Eye (tissue), 1 donor: ENCODE measurements around the gene HNRNPA3.
A peak's percentile ranks its signal among the peaks of the same experiment; 100 is the strongest.
"Not testable (repeated sequence)": the region's sequence is repeated elsewhere in the genome, so short reads cannot be mapped to it uniquely, and the experiment has no call there.

ENCODE experiments used
- DNase-seq: peaks from one replicate; pipeline ENCODE4 v3.0.0-alpha.2; 2015

HNRNPA3 gene

GRCh38 chr2:177188482-177189469 lies 23.8 kb upstream of the HNRNPA3 start:
- DNase-seq = no peak

GRCh38 chr2:177190941-177191340 lies 21.7 kb upstream of the HNRNPA3 start:
- no peak for DNase-seq

- no peak for DNase-seq
These were observed 19.8 kb upstream of the HNRNPA3 start for GRCh38 chr2:177192788-177193187.

- DNase-seq = peak; percentile 19
These were observed 19.4 kb upstream of the HNRNPA3 start for GRCh38 chr2:177193240-177193639.

GRCh38 chr2:177195194-177195593 lies 17.4 kb upstream of the HNRNPA3 start:
- DNase-seq = no peak

- not testable (repeated sequence) for DNase-seq
These were observed 12.2 kb upstream of the HNRNPA3 start for GRCh38 chr2:177200419-177200818.

- peak; percentile 26 for DNase-seq
These were observed 10.7 kb upstream of the HNRNPA3 start for GRCh38 chr2:177201919-177202346.

GRCh38 chr2:177204417-177204816 lies 8.2 kb upstream of the HNRNPA3 start:
- DNase-seq = peak; percentile 26

GRCh38 chr2:177207101-177207500 lies 5.5 kb upstream of the HNRNPA3 start:
- no peak for DNase-seq

- no peak for DNase-seq
These were observed 1.4 kb upstream of the HNRNPA3 start for GRCh38 chr2:177211169-177211568.

GRCh38 chr2:177211576-177212105 lies 953 bp upstream of the HNRNPA3 start:
- DNase-seq = no peak

- DNase-seq = peak; percentile 95
These were observed 580 bp downstream of the HNRNPA3 start for GRCh38 chr2:177212891-177213856.

GRCh38 chr2:177217247-177217843 lies 4.8 kb downstream of the HNRNPA3 start:
- no peak for DNase-seq

- DNase-seq = not testable (repeated sequence)
These were observed 7.2 kb downstream of the HNRNPA3 start for GRCh38 chr2:177219787-177220186.

- peak; percentile 1 for DNase-seq
These were observed 8.9 kb downstream of the HNRNPA3 start for GRCh38 chr2:177221534-177221933.

GRCh38 chr2:177221970-177222369 lies 9.4 kb downstream of the HNRNPA3 start:
- DNase-seq = no peak

GRCh38 chr2:177223436-177223835 lies 10.8 kb downstream of the HNRNPA3 start:
- DNase-seq = not testable (repeated sequence)

- peak; percentile 19 for DNase-seq
These were observed 13.4 kb downstream of the HNRNPA3 start for GRCh38 chr2:177225965-177226360.

GRCh38 chr2:177229442-177230242 lies 17.0 kb downstream of the HNRNPA3 start:
- no peak for DNase-seq

- DNase-seq = no peak
These were observed 18.7 kb downstream of the HNRNPA3 start for GRCh38 chr2:177231270-177231669.

GRCh38 chr2:177232098-177232704 lies 19.6 kb downstream of the HNRNPA3 start:
- no peak for DNase-seq
